ENCODE results near the gene CPTP. TPM values are rescaled to one million over a fixed set of nuclear protein-coding genes. Genes with fewer than 3 reads are reported as not detected.

The CPTP gene
- total and polyA plus RNA-seq, 2 of the 13 experiments (the other 11 are each of a cell fraction or from before 2014, with no cell fraction given) = 5.5 to 9.3 TPM

GRCh38 chr1:1307261-1307922 lies 17.2 kb upstream of the CPTP start (continued):
- TF ChIP-seq ZBTB43 (CRISPR knock-in tag; conservative IDR thresholded peaks at IDR 0.05) (0 out of 2 replicates have a peak, but pooled peaks have one; percentile 8), ETV6 (CRISPR knock-in tag; conservative IDR thresholded peaks at IDR 0.05) (no peak), EP300 (IDR thresholded peaks at IDR 0.05; ENCODE audit: low read depth in 2 of 2, low read length in 2 of 2) (no peak), EP300 (CRISPR knock-in tag; IDR thresholded peaks at IDR 0.05; ENCODE audit: borderline replicate concordance) (no peak), ZNF512B (CRISPR knock-in tag; IDR thresholded peaks at IDR 0.05; ENCODE audit: borderline replicate concordance) (no peak), KLF12 (CRISPR knock-in tag; IDR thresholded peaks at IDR 0.05; ENCODE audit: borderline replicate concordance) (no peak), ZNF557 (CRISPR knock-in tag; IDR thresholded peaks at IDR 0.05) (no peak), PAWR (CRISPR knock-in tag; IDR thresholded peaks at IDR 0.05; ENCODE audit: borderline replicate concordance) (no peak), JUND (CRISPR knock-in tag; IDR thresholded peaks at IDR 0.05) (no peak), ZXDC (CRISPR knock-in tag; IDR thresholded peaks at IDR 0.05) (no peak), JDP2 (CRISPR knock-in tag; IDR thresholded peaks at IDR 0.05; ENCODE audit: borderline replicate concordance) (no peak), AGO2 (optimal IDR thresholded peaks at IDR 0.05; ENCODE audit: low read depth, low read length) (peak; percentile 76), CENPT (CRISPR knock-in tag; IDR thresholded peaks at IDR 0.05; ENCODE audit: low read depth) (peak; percentile 23; the same call in 1 of the 2 replicates), ZNF253 (CRISPR knock-in tag; IDR thresholded peaks at IDR 0.05; ENCODE audit: borderline replicate concordance) (no peak), RBM39 (IDR thresholded peaks at IDR 0.05; ENCODE audit: low read depth, low read length, poor library complexity, severe bottlenecking) (peak; percentile 68)
